HepG2 (cell line): ENCODE data around the gene KLHL17. TPM values are rescaled to one million over a fixed set of nuclear protein-coding genes. Genes with fewer than 3 reads are reported as not detected.

Experiments used
- ATF1 ChIP-seq: IDR thresholded peaks from 2 replicates; pipeline ENCODE4 v1.6.1; 2016; ENCODE audit warnings: mild to moderate bottlenecking, control low read depth
- ATF7-NPFF ChIP-seq: sonication (generic); formaldehyde crosslinking; IDR thresholded peaks from 2 replicates; pipeline ENCODE4 v1.8.1; 2023; ENCODE audit warnings: mild to moderate bottlenecking, low read depth, missing genetic modification reagents, moderate library complexity
- BRD4 ChIP-seq: sonication (generic); formaldehyde crosslinking; IDR thresholded peaks from 2 replicates; pipeline ENCODE4 v1.4.0; 2020; ENCODE audit warnings: missing genetic modification reagents
- GMEB2 ChIP-seq: IDR thresholded peaks from 2 replicates; pipeline ENCODE4 v1.6.1; 2016; ENCODE audit warnings: missing biosample characterization, missing genetic modification reagents, low read depth
- HDAC2 ChIP-seq: sonication (generic); formaldehyde crosslinking; IDR thresholded peaks from 2 replicates; pipeline ENCODE4 v1.4.0; 2020; ENCODE audit warnings: missing genetic modification reagents
- MED8 ChIP-seq: sonication (generic); formaldehyde crosslinking; IDR thresholded peaks from 2 replicates; pipeline ENCODE4 v1.8.1; 2023; ENCODE audit warnings: mild to moderate bottlenecking, missing genetic modification reagents; ENCODE audit not compliant: insufficient replicate concordance
- NR2F2 ChIP-seq: IDR thresholded peaks from 2 replicates; pipeline ENCODE4 v1.6.1; 2012; ENCODE audit warnings: low read depth, inconsistent platforms, borderline replicate concordance
- RFX3 ChIP-seq: IDR thresholded peaks from 2 replicates; pipeline ENCODE4 v1.6.1; 2016; ENCODE audit warnings: missing biosample characterization, missing genetic modification reagents
- ZNF142 ChIP-seq: sonication (generic); formaldehyde crosslinking; IDR thresholded peaks from 2 replicates; pipeline ENCODE4 v1.4.0; 2020; ENCODE audit warnings: missing genetic modification reagents
- ZNF280D ChIP-seq: sonication (generic); formaldehyde crosslinking; IDR thresholded peaks from 2 replicates; pipeline ENCODE4 v1.5.1; 2020; ENCODE audit warnings: mild to moderate bottlenecking, missing genetic modification reagents
- ZNF317 ChIP-seq: sonication (generic); formaldehyde crosslinking; IDR thresholded peaks from 2 replicates; pipeline ENCODE4 v1.5.0; 2020; ENCODE audit warnings: mild to moderate bottlenecking, missing genetic modification reagents
- ZNF331 ChIP-seq: sonication (generic); formaldehyde crosslinking; IDR thresholded peaks from 2 replicates; pipeline ENCODE4 v1.4.0; 2020; ENCODE audit warnings: missing genetic modification reagents
- ZNF337 ChIP-seq: sonication (generic); formaldehyde crosslinking; IDR thresholded peaks from 2 replicates; pipeline ENCODE4 v1.5.1; 2020; ENCODE audit warnings: missing genetic modification reagents, low read depth, mild to moderate bottlenecking, borderline replicate concordance
- ZNF800 ChIP-seq: sonication (generic); formaldehyde crosslinking; IDR thresholded peaks from 2 replicates; pipeline ENCODE4 v1.4.0; 2020; ENCODE audit warnings: missing genetic modification reagents
- ZSCAN5A ChIP-seq: sonication (generic); formaldehyde crosslinking; IDR thresholded peaks from 2 replicates; pipeline ENCODE4 v1.8.0; 2022; ENCODE audit warnings: mild to moderate bottlenecking, missing genetic modification reagents, borderline replicate concordance
- polyA plus RNA-seq, 8 experiments: library from polyadenylated mRNA; depleted of rRNA in 3 of 8; stranded (reverse) in 7 of 8; unstranded in 1 of 8; fragments of >200 nt; fragmentation: Illumina TruSeq in 4 of 8; extraction: Trizol in 4 of 8; gene quantifications; 2 replicates each; pipeline versions ENCODE4 v1.2.1 to v1.2.3, GENCODE V29; 2011 to 2016; ENCODE audit warnings: low read depth in 4 of 8, missing spikeins in 1 of 8, mixed read lengths in 1 of 8; ENCODE audit not compliant: insufficient read depth in 1 of 8
- total RNA-seq, 5 experiments: library from RNA; depleted of rRNA; stranded (reverse); fragments of >200 nt; fragmentation: Illumina TruSeq; extraction: Trizol; gene quantifications; 2 replicates each; pipeline ENCODE4 v1.2.3, GENCODE V29; 2016; ENCODE audit warnings: low read depth in 1 of 5

Gene KLHL17
- total and polyA plus RNA-seq, 2 of the 13 experiments (the other 11 are each of a cell fraction or from before 2014, with no cell fraction given) = 9.3 to 24.7 TPM

- TF ChIP-seq ATF7-NPFF (CRISPR knock-in tag) = no peak
- TF ChIP-seq ZNF331 (CRISPR knock-in tag) = no peak; the same call in 1 of the 2 replicates
- no peak for TF ChIP-seq ZNF317 (CRISPR knock-in tag)
- TF ChIP-seq ZSCAN5A (CRISPR knock-in tag) = no peak
- no peak for TF ChIP-seq HDAC2 (CRISPR knock-in tag)
- no peak for TF ChIP-seq RFX3 (CRISPR knock-in tag)
- TF ChIP-seq ZNF142 (CRISPR knock-in tag) = peak; percentile 76; the same call in 1 of the 2 replicates
- no peak for TF ChIP-seq GMEB2
- no peak for TF ChIP-seq NR2F2
- no peak for TF ChIP-seq MED8 (CRISPR knock-in tag)
- TF ChIP-seq ZNF800 (CRISPR knock-in tag) = peak; percentile 77; the same call in 1 of the 2 replicates
- TF ChIP-seq ATF1 = no peak
- no peak for TF ChIP-seq ZNF337
- 0 out of 2 replicates have a peak, but pooled peaks have one; percentile 47 for TF ChIP-seq BRD4 (CRISPR knock-in tag)
- TF ChIP-seq ZNF280D (CRISPR knock-in tag) = no peak
Observed at GRCh38 chr1:966704-967300, 6.4 kb downstream of the KLHL17 start (continued).
